ENCODE results near the gene UVSSA.
"Not testable (repeated sequence)": the region's sequence is repeated elsewhere in the genome, so short reads cannot be mapped to it uniquely, and the experiment has no call there.

Gene UVSSA

DNA sequence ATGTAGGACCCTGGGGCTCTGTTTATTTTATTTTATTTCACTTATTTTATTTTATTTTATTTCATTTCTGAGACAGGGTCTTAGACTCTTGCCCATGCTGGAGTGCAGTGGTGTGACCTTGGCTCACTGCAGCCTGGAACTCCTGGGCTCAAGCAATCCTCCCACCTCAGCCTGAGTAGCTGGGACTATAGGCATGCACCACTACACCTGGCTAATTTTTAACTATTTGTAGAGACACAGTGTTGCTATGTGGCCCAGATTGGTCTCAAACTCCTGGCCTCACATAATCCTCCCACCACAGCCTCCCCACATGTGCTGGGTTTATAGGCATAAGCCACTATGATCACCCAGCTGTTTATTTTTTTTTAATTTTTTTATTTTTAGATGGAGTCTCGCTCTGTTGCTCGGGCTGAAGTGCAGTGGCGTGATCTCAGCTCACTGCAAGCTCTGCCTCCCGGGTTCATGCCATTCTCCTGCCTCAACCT is 96.7 kb downstream of the UVSSA start:
- DNase-seq (ENCODE audit: low read depth), result not testable (repeated sequence)

All from activated T-cell treated with anti-CD3 and anti-CD28 coated beads for 24 hours (primary cell).